WI38 (cell line): ENCODE measurements around the gene LBHD1.
"Not testable (repeated sequence)": the region's sequence is repeated elsewhere in the genome, so short reads cannot be mapped to it uniquely, and the experiment has no call there.

Experiments
- H3K4me3 ChIP-seq: 2 replicates; pipeline ENCODE4 v1.5.1; 2011; ENCODE audit warnings: low read depth, mild to moderate bottlenecking, control low read depth, low read length
- TF ChIP-seq, protein P1 (sequence below): IDR thresholded peaks from 2 replicates; pipeline ENCODE4 v1.5.1; 2012; ENCODE audit warnings: low read depth, mild to moderate bottlenecking, control low read depth, low read length

LBHD1 gene

DNA sequence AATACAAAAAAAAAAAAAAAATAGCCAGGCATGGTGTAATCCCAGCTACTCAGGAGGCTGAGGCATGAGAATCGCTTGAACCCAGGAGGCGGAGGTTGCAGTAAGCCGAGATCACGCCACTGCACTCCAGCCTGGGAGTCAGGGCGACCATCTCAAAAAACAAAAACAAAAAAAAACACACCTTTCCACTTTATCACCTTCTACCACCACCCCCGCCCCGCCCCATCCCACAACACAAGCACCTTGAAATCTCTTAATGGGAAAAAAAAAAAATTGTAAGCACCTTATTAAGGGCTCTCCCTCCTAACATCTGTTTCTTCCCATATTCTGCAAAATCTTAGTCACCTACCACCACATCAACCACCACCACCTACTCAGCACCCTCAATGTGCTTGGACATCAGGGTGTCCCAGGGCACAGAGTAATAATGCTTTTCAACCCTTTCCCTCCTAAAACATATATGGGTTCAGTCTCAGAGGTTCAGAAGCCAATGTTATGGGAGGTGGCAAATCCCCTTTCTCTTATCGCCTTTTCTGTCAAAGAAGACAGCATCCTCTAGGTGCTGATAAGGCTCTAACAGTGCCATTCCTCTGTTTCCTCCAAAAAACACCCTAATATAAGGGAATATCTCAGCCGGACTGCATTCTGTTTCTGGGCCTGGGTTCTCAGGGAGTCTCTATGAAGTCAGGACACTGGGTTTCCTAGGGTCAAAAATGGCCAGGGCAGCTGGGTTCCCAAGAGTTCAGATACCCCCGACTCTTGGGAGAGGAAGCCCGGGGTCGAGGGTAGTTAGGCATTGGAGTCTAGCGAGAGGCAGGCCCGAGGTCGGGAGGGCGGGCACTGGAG is 19.7 kb downstream of the LBHD1 start:
- peak overlapping the region; percentile 96 for H3K4me3 ChIP-seq
- TF ChIP-seq, protein P1, sequence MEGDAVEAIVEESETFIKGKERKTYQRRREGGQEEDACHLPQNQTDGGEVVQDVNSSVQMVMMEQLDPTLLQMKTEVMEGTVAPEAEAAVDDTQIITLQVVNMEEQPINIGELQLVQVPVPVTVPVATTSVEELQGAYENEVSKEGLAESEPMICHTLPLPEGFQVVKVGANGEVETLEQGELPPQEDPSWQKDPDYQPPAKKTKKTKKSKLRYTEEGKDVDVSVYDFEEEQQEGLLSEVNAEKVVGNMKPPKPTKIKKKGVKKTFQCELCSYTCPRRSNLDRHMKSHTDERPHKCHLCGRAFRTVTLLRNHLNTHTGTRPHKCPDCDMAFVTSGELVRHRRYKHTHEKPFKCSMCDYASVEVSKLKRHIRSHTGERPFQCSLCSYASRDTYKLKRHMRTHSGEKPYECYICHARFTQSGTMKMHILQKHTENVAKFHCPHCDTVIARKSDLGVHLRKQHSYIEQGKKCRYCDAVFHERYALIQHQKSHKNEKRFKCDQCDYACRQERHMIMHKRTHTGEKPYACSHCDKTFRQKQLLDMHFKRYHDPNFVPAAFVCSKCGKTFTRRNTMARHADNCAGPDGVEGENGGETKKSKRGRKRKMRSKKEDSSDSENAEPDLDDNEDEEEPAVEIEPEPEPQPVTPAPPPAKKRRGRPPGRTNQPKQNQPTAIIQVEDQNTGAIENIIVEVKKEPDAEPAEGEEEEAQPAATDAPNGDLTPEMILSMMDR = no peak

DNA sequence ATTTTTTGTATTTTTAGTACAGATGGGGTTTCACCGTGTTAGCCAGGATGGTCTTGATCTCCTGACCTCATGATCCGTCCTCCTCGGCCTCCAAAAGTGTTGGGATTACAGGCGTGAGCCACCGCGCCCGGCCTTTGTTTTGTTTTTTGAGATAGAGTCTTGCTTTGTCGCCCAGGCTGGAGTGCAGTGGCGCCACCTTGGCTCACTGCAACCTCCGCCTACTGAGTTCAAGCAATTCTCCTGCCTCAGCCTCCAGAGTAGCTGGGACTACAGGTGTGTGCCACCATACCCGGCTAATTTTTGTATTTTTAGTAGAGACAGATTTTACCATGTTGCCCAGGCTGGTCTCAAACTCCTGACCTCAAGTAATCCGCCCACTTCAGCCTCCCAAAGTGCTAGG is 21.8 kb downstream of the LBHD1 start:
- not testable (repeated sequence) for H3K4me3 ChIP-seq

DNA sequence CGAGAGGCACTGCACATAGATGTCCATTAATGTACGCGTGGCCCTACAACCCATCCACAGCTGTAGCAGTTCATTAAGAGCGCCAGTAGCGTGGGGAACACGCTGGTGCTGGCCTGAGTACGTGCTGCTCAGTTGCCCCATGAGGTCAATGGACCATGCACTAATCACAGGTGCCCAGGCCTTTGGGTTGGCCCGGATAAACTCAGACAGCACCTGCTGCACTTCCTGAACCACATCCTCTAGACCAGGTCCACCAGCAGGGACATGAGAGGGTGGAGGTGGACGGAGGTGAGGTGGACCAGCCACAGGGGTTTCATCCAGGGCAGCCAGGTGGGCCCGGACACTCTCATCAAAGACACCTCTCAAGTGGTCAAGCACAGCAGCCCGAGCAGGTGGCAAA is 22.6 kb downstream of the LBHD1 start:
- TF ChIP-seq, protein P1 = no peak
- H3K4me3 ChIP-seq = no peak overlapping the region

DNA sequence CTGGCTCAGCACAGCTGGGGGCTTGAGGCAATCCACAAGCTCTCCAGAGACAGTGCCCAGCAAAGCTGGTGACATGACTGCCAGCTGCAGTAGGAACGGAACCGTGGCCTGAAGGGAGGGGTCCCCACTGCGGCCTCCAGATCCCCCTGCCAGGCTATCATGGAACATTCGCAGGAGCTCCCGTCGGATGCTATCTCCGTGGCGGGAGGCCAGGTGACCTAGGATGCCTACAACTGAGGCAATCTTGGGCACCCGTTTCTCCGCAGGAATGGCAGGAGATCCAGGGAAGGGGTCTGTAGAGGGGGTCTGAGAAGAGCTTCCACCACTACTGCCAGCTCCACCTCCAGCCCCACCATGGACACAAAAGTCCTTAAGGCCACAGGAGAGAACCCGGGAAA is 23.1 kb downstream of the LBHD1 start:
- H3K4me3 ChIP-seq = no peak overlapping the region
- TF ChIP-seq, protein P1 = no peak

DNA sequence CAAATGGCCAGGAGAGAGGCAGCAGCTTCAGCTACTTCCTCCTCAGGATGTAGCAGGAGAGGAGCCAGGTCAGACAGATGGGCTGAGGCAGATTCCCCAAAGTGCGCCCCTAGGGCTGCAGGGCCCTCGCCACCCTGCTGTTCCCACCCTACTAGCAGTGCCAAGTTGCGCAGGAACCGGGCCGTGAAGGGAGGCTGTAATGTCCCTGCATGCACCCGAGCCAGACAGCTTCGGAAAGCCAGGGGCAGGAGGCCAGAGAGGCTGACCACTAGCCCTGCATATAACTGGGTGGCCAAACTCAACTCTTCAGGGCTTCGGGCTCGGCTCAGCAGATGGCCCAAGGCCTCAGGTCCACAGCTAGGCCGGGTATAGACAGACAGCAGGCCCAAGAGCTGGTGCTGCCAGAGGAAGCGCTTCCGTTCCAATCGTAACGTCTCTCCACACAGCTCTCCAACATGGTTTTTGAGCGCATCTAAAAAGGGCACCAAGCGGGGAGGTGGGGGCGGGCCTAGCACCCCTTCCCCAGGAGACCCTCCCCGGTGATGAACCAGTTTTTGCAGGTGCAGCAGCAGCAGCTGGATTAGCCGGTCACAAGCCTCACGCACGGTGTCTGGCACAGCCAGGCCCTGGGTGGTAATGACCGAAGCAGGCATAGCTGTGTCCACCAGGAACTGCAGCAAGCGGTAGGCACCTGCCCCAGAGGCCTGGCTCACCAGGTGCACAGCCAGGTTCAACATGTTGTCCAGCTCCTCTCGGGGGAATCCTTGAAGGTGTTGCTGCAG is 23.7 kb downstream of the LBHD1 start:
- TF ChIP-seq, protein P1 = no peak
- H3K4me3 ChIP-seq = no peak overlapping the region

DNA sequence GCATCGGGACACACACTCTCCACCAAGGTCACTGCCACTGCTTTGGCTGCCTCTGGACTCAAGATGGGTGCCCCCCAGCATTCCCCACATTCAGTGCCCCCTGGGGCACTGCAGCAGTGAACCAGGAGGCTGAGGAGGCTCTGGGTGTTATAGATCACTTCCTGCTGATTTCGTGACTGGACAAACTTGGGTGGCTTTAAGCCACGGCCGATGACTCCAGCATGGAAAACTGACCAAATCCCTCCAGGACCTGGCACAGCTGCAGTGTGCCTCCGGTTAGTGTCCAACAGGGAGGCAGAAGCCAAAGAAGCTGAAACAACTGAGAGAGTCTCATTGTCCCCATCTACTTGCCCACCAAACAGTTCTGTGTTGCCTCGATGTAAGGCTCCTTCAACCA is 24.5 kb downstream of the LBHD1 start:
- H3K4me3 ChIP-seq = no peak overlapping the region
- TF ChIP-seq, protein P1 = no peak

DNA sequence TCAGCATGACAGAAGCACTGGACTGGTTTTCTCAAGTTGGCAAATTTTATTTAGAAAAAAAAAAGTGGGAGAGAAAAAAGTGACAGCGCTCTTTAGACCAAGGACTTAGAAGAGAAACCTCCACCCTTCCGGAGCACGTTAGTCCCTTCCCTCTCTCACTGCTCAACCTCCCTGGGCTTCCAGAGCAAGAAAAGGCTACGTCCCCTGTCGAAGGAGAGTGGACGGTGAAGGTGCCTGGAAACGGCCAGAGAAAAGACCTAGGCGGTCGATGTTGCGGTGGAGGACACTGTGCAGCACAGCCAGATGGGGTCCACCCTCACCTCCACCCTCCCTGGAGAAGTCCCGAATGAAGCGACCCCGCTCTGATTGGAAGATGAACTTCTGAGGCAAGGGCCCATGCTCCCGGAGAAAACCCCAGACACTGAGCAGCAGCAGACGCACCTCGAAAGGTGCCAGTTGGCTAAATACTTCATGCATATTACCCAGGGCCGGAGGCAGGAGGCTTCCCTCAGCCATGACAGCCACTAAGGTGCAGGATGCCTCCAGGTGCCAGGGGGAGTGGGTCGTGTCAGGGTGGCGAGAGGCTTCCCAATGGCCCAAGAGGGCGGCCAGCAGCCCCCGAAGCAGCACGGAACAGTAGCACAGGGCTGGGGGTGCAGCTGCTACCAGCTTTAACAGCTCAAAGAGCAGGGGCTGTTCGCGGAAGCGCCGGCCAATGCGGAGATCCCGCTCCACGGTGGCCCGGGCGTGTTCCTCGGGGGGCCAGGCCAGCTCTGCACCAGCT is 25.1 kb downstream of the LBHD1 start:
- H3K4me3 ChIP-seq = no peak overlapping the region
- TF ChIP-seq, protein P1 = no peak
